Activated CD4-positive, alpha-beta T cell treated with anti-CD3 and anti-CD28 coated beads for 4 hours (primary cell): ENCODE results near the gene CAMTA1.
"Not testable (repeated sequence)": the region's sequence is repeated elsewhere in the genome, so short reads cannot be mapped to it uniquely, and the experiment has no call there.

Experiments used
- DNase-seq, 2 donors: peaks; one replicate each; pipeline ENCODE4 v3.0.0-alpha.2; 2020

Gene CAMTA1

DNA sequence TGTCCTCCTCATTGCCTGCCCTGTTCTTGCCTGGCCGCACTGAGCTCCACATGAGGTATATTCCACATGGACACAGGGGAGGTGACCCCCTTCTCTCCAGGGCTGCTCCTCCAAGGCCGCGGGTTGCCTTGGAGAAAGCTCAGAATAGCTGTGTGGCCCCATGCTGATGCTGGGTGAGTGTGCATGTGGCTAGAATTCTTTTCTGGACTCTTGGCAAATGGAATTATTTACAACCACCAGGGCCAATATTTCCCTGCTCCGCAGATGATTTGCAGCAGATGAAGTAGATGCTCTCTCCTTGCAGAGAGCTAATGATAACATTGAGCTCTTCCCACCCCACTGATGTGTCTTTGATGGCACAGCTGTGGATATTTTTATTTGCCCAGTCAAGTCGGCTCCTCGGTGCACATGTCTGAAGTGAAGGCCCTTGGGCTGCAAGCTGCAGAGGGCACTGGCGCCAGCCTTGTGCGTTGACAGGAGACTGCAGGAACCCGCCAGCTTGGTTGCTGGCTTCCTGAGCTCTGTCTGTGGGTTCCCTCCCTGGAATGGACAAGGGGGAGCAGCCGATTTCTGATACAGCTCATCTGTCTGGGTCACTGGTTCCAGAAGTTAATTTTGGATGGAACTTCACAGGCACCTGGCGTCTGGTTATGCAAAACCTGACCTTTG lies 581.2 kb downstream of the CAMTA1 start:
- no peak for DNase-seq

GRCh38 chr1:7366955-7367665 lies 581.9 kb downstream of the CAMTA1 start:
- DNase-seq, result no peak

GRCh38 chr1:7369866-7370265 lies 584.6 kb downstream of the CAMTA1 start:
- DNase-seq, result no peak

DNA sequence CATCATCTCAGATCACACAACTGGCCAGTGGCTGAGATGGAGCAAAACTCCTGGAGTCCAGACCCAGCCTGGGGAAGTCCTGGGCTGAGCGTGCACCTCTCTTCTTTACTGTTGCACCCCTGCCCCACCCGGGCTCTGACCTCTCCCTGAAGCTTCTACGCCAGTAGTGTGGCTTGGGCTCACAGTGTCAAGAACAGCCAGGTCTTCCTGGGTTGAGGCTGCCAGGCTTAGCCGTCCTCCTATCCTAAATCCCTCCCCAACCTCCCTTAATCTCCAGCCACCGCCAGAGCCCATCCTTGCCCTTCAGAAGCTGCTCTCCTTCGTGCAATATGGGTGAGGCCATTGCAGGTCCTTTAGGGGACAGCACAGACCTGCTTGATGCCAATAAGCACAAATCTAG lies 586.7 kb downstream of the CAMTA1 start:
- DNase-seq, result no peak

- DNase-seq, result no peak
Measured at GRCh38 chr1:7372477-7373120, 587.3 kb downstream of the CAMTA1 start.

DNA sequence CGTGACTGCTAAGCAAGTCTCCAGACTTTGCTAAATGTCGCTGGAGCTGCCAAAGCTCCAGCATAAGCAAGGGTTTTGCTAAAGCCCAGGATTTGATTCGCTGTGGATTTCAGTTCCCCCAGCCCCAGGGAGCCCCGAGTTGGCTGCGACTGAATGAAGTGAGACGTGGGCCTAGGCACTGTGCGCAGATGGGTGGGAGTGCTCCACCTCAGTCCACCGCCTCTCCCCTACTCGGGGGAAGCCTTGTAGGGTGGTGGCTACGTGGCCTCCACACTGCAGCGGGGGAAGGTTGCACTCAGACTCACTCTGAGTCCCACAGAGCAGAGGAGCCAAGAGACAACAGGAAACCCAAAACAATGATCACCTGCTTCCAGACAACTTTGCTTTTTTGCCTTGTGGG lies 588.0 kb downstream of the CAMTA1 start:
- no peak for DNase-seq

GRCh38 chr1:7373876-7374562 lies 588.8 kb downstream of the CAMTA1 start:
- no peak for DNase-seq

DNA sequence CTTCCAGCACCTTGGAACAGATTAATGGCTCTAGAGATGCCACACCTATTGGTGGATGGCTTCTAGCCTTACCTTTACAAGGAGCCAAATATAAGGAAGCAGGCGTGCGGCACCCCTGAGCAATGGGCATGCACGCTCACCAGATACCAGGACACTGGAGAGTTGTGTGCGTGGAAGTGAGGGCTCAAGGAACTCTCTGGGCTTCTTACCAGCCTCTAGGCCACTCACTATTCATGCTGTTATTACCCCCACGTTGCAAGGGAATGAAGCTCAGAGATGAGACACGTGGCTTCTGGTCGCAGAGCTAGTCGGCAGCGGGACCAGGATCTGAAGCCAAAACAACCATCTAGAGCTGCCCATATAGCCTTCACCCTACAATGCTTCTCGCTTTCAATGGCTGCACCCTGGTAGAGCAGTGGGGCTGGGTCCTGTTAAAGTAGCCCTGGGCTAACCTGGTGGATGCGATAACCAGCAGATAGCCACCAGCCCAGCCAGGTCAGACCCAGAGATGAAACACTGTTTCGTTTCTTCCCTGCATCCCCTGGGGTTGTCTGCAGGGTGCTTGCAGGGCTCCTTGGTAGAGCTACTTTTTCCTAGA lies 589.4 kb downstream of the CAMTA1 start:
- DNase-seq, result no peak

DNA sequence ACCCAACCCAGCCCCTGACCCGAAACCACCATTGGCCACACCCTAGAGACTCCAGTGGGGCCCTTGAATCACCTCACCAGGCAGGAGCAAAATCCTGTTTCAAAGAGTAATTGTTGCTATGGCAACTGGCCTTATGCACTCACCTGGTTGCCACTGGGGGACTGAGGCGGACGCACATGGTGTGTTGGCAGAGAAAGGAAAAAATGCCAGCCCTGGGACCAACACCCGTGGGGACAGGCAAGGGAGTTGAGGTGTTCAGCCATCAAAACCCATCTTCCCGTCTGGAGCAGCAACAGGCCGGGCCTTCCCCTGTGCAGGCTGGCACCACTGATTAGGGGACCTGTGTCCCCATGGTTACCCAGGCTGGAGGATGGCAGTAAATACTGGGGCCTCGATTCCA lies 590.1 kb downstream of the CAMTA1 start:
- no peak for DNase-seq

DNA sequence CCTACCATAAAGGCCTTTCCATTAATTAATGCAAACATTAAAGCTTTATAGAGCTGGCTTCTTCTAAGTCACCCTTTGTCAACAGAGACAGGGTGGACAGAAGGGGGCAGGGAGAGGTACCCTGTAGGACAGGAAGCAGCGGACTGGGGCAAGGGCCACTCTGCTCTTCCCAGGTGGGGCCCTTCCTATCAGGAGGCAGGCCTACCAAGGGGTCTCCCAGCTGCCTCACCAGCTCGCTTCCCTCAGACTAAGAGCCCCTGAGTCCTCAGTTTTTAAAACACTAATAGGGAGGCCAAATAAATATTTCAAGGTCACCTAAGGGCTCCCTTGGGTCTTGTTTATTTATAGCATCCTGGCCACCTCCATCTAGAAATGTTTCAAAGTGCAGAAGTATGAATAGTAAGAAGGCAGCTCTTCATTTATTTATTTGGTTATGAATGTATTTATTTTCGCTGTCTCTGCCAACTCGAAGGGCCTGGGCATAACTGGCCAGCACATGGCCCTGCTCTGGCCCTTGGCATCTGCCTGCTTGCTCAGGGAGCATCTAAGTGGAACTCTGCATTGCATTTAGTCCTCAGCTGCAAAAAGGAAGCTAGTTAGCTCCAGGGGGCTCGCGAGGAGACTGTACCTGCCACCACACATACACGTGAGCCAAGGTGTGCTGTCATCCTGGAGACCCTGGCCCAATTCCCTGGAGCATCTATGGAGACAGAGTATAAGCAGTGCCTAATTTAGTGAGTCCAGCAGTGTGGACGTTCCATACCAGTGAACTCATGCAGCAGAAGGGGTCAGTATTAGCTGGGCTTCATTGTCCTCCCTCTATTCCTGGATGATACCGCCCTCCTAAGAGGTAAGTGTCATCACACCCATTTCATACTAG lies 590.8 kb downstream of the CAMTA1 start:
- DNase-seq, result no peak

DNA sequence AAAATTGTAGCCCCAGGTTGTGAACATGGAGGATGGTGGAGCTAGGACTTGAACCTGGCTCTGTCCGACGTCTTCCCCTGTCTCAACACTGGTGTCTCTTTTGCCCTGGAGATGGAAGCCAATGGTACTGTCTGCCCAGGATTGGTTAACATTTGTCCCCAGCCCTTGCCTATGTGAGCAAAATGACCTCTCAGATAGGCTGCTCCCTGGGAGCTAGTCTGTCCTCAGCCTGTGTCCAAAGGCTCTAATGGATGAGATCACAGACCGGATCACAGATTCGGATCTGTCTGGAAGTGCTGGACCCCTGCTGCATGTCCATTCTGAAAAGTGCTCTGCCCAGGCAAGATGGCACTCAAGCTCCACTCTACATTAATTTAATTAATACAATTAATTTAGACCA lies 591.4 kb downstream of the CAMTA1 start:
- no peak for DNase-seq

DNA sequence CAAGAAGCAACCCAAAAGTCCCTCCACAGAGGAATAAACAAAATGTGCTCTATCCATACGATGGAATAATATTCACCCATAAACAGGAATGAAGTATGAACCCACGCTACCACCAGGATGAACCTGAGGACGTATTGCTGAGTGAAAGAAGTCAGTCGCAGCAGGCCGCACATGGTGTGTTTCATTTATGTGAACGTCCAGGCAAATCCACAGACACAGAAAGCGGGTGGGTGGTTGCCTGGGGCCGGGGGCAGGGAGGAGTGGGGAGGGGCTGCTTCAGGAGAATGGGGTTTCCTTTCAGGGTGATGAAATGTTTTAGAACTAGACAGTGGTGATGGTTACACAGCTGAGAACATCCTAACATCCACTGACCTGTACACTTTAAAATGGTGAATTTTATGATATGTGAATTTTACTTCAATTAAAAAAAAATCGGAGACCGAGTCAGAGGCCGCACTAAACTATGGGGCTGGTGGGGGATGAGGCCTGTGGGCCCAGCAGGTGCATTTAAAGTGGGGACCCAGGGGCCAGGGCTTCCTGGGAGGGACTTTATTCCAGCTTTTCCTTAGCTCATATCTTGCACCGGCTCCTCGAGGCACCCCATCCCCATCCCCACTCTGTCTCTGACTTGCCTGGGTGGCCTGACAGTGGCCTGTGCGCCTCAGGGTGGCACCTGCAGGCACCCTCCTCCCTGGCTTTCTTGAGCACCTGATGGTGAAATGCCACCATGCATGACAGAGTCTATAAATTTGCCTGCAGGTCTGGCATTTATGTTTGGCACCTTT lies 593.3 kb downstream of the CAMTA1 start:
- no peak for DNase-seq

DNA sequence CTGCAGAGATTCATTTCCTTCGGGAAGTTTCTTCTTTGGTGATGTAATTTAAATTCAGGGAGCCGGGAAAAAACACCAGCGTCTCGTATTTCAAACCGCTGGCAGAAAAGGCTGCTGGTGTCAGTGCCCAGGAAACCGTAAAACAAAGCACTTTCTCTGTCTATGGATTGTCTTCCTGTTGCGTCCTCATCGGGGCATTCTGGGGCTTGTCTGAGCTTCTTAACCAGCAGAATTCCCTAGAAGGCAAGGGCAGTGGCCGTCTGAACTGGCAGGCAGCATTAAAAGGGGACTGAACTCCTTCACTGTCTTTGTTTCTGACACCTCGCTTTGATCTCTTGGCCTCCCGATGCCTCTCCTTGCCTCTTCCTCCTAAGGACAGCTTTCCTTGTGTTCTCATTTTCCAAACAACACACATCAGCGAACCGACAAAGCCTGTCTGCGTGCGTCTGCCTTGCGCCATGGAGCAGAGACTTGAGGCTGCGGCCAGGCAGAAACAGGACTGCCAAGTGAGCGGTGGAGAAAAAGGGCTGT lies 594.3 kb downstream of the CAMTA1 start:
- no peak for DNase-seq

- DNase-seq, result not testable (repeated sequence)
Measured at GRCh38 chr1:7380068-7380467, 594.8 kb downstream of the CAMTA1 start.

DNA sequence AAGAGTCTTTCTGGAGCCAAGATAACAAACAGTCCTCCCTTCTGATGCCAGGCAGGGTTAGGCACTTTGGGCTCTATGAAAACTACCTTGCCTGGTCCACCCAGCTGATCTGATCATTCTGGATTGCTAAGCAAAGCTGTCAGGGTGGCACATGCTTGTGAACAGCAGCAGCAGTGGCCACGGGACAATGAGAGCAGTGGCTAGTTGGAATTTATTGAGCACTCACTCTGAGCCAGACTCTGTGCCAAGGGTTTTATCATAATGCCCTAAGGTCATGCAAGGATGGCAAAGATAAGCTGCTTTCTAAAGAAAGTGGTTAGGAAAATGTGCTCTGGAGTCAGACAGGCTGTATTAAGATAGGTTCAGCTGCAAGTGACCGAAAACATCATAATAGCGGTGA lies 595.5 kb downstream of the CAMTA1 start:
- DNase-seq, result no peak

GRCh38 chr1:7381729-7382128 lies 596.5 kb downstream of the CAMTA1 start:
- DNase-seq, result not testable (repeated sequence)

GRCh38 chr1:7382971-7383370 lies 597.7 kb downstream of the CAMTA1 start:
- no peak for DNase-seq

DNA sequence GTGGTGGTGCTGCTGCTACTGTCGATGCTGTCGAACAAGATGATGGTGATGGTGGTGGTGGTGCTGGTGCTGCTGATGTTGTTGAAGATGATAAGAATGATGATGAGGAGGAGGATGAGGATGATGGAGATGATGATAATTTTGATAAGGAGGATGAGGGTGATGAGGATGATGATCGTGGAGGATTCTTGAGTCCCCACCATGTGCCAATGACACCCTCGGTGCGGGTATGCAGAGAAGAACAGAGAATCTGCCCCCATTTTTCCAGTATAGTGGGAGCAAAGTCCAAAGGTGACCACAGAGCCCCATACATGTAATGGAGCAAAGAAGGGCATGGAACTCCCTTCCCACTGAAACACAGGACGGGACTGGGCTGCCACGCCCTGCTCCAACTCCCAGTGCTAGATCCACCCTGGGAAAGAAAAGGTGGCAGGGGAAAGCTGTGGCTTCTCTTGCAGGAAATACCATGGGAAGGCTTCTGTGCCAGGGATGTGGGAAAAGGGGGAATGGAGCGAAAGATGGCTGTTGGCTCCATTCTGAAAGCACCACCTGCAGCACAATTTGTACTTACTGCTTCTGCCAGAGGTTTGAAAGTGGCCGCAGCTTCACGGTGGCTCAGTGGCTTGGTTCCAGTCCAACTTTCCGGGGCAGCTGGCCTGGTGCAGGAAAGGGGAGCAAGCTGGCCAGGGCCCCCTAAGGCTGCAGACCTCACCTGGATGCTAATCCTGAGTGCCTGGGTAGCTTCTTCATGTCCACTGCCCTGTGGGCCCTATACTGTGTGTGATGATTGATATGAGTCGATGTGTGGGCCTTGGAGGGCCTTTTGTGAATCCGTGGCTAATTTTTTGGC lies 598.6 kb downstream of the CAMTA1 start:
- DNase-seq, result no peak

- no peak for DNase-seq
Measured at GRCh38 chr1:7384679-7385078, 599.4 kb downstream of the CAMTA1 start.
